Uterus (tissue), 4 donors: ENCODE data around the gene SAMD14. TPM values are rescaled to one million over a fixed set of nuclear protein-coding genes. Genes with fewer than 3 reads are reported as not detected.
A peak's percentile ranks its signal among the peaks of the same experiment; 100 is the strongest.

Experiments used
- DNase-seq, 2 donors: peaks; one replicate each; pipeline ENCODE4 v3.0.0-alpha.2; 2019 to 2020
- H3K27ac ChIP-seq, 2 donors: fragments of 200-600 bp; sonication (generic); 1 replicate in 1 of 2; 2 replicates in 1 of 2; pipeline ENCODE4 v1.5.1; 2016 to 2018
- H3K27me3 ChIP-seq, 2 donors: fragments of 200-600 bp; sonication (generic); one replicate each; pipeline ENCODE4 v1.5.1; 2018 to 2019; ENCODE audit warnings: control low read depth in 1 of 2
- H3K36me3 ChIP-seq, 2 donors: fragments of 200-600 bp; sonication (generic); one replicate each; pipeline ENCODE4 v1.5.1; 2019; ENCODE audit warnings: control low read depth in 1 of 2
- H3K4me1 ChIP-seq, 2 donors: fragments of 200-600 bp; sonication (generic); one replicate each; pipeline ENCODE4 v1.5.1; 2018 to 2019; ENCODE audit warnings: control low read depth in 1 of 2
- H3K4me3 ChIP-seq, 2 donors: fragments of 200-600 bp; sonication (generic); 1 replicate in 1 of 2; 2 replicates in 1 of 2; pipeline ENCODE4 v1.5.1; 2018 to 2019; ENCODE audit warnings: mild to moderate bottlenecking in 1 of 2
- H3K9me3 ChIP-seq, 2 donors: fragments of 200-600 bp; sonication (generic); one replicate each; pipeline ENCODE4 v1.5.1; 2019; ENCODE audit warnings: control low read depth in 1 of 2
- POLR2A ChIP-seq, 2 donors: fragments of 450-650 bp; IDR thresholded peaks; one replicate each; pipeline ENCODE4 v1.6.1; 2016; ENCODE audit warnings: antibody characterized with exemption in 2 of 2, mild to moderate bottlenecking in 1 of 2, moderate library complexity in 1 of 2
- intact Hi-C: fragments of 100-400 bp; cut with DNase I; formaldehyde crosslinking; loops from one replicate; pipeline ENCODE4 v1.15.1; 2023; ENCODE audit warnings: low total_unique reads
- total RNA-seq, 4 donors: library from RNA; depleted of rRNA in 3 of 4; stranded (reverse); fragments of >200 nt in 3 of 4; gene quantifications; one replicate each; pipeline versions ENCODE4 v1.1.0 to v1.2.4, GENCODE V29; 2014 to 2023
- TF ChIP-seq, protein P1 (sequence below), 4 experiments: fragments of 200-600 bp in 2 of 4; fragments of 450-650 bp in 2 of 4; sonication (generic) in 2 of 4; IDR thresholded peaks; one replicate each; pipeline ENCODE4 v1.5.1; 2016 to 2019; ENCODE audit warnings: antibody characterized with exemption in 4 of 4, mild to moderate bottlenecking in 2 of 4, moderate library complexity in 1 of 4
- donor health status: DM: yes; HTN: yes; CAD: no.

SAMD14 gene
- total RNA-seq, 4 donors from 2014 or later: 2.3 to 11.3 (median 6.2) TPM; not detected in 1

GRCh38 chr17:50099003-50099402 lies 31.0 kb downstream of the SAMD14 start:
- intact Hi-C loops: no loop called here
- no peaks in the 10 kb centered on the region for H3K27me3 ChIP-seq
- peak overlapping the region in 1 of 2 donors; percentile 37 for H3K27ac ChIP-seq
- no peak for TF ChIP-seq POLR2A (IDR thresholded peaks at IDR 0.05)
- TF ChIP-seq, protein P1, sequence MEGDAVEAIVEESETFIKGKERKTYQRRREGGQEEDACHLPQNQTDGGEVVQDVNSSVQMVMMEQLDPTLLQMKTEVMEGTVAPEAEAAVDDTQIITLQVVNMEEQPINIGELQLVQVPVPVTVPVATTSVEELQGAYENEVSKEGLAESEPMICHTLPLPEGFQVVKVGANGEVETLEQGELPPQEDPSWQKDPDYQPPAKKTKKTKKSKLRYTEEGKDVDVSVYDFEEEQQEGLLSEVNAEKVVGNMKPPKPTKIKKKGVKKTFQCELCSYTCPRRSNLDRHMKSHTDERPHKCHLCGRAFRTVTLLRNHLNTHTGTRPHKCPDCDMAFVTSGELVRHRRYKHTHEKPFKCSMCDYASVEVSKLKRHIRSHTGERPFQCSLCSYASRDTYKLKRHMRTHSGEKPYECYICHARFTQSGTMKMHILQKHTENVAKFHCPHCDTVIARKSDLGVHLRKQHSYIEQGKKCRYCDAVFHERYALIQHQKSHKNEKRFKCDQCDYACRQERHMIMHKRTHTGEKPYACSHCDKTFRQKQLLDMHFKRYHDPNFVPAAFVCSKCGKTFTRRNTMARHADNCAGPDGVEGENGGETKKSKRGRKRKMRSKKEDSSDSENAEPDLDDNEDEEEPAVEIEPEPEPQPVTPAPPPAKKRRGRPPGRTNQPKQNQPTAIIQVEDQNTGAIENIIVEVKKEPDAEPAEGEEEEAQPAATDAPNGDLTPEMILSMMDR (IDR thresholded peaks at IDR 0.05): no peak
- H3K4me3 ChIP-seq: no peak overlapping the region
- H3K9me3 ChIP-seq: no peaks in the 10 kb centered on the region
- DNase-seq: no peak
- H3K4me1 ChIP-seq: peaks cover 5 to 32% of the 10 kb centered on the region in 2 donors
- H3K36me3 ChIP-seq: no peaks in the 10 kb centered on the region

GRCh38 chr17:50098583-50098982 lies 31.4 kb downstream of the SAMD14 start:
- no peaks in the 10 kb centered on the region for H3K36me3 ChIP-seq
- no peaks in the 10 kb centered on the region for H3K9me3 ChIP-seq
- no peak for TF ChIP-seq POLR2A (IDR thresholded peaks at IDR 0.05)
- TF ChIP-seq, protein P1 (IDR thresholded peaks at IDR 0.05): no peak
- H3K27me3 ChIP-seq: no peaks in the 10 kb centered on the region
- no peak overlapping the region for H3K4me3 ChIP-seq
- DNase-seq: no peak
- intact Hi-C loops: no loop called here
- H3K27ac ChIP-seq: peak overlapping the region in 1 of 2 donors; percentile 37
- H3K4me1 ChIP-seq: peaks cover 4 to 32% of the 10 kb centered on the region in 2 donors

DNA sequence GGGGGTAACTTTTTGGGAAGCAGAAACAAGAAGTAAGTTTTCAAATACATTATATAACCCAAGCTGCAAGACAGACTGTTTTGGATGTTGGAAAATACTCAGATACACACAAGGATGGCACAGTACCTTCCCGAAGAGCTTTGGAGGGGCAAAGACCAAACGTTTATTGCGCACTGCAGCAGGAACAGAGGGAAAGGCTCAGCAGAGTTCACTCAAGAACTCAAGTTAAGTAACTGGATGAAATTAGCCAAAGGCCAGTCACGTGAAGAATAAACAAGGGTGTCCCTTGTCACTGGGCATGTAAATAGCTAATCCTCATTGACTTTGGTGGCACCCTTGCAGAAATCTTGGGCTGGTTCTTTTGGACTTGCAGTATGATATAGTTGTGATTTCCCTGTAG lies 32.0 kb downstream of the SAMD14 start:
- DNase-seq: no peak
- H3K27me3 ChIP-seq: no peaks in the 10 kb centered on the region
- peaks cover 0 to 29% of the 10 kb centered on the region in 2 donors for H3K4me1 ChIP-seq
- no peak overlapping the region for H3K4me3 ChIP-seq
- H3K9me3 ChIP-seq: no peaks in the 10 kb centered on the region
- TF ChIP-seq, protein P1 (IDR thresholded peaks at IDR 0.05): no peak
- no peak for TF ChIP-seq POLR2A (IDR thresholded peaks at IDR 0.05)
- intact Hi-C loops: no loop called here
- no peak overlapping the region for H3K27ac ChIP-seq
- no peaks in the 10 kb centered on the region for H3K36me3 ChIP-seq

- Histone ChIP-seq H3K27ac (no peak overlapping the region), H3K4me3 (no peak overlapping the region), H3K4me1 (peaks cover 0 to 24% of the 10 kb centered on the region in 2 donors), H3K36me3 (no peaks in the 10 kb centered on the region), H3K27me3 (no peaks in the 10 kb centered on the region), H3K9me3 (no peaks in the 10 kb centered on the region)
- no peak for DNase-seq
- TF ChIP-seq POLR2A (IDR thresholded peaks at IDR 0.05): no peak
- TF ChIP-seq, protein P1 (IDR thresholded peaks at IDR 0.05): no peak
- intact Hi-C loops: no loop called here
Measured at GRCh38 chr17:50097455-50097854, 32.5 kb downstream of the SAMD14 start.

GRCh38 chr17:50096758-50097157 lies 33.2 kb downstream of the SAMD14 start:
- Histone ChIP-seq H3K27me3 (no peaks in the 10 kb centered on the region), H3K4me1 (peaks cover 0 to 17% of the 10 kb centered on the region in 2 donors), H3K4me3 (peak overlapping the region in 1 of 2 donors; percentile 59), H3K9me3 (no peaks in the 10 kb centered on the region), H3K27ac (peak overlapping the region; percentile 78 to 84), H3K36me3 (no peaks in the 10 kb centered on the region)
- no peak for DNase-seq
- TF ChIP-seq, protein P1 (IDR thresholded peaks at IDR 0.05): no peak
- no peak for TF ChIP-seq POLR2A (IDR thresholded peaks at IDR 0.05)
- intact Hi-C loops: no loop called here
